Astrocyte (in vitro differentiated cells and primary cell): ENCODE measurements around the gene CTXND2.

Experiments used
- CTCF ChIP-seq: IDR thresholded peaks from 2 replicates; pipeline ENCODE4 v1.5.1; 2011; ENCODE audit warnings: low read depth, mild to moderate bottlenecking, inconsistent platforms, low read length, moderate library complexity; ENCODE audit not compliant: insufficient read depth
- EZH2 ChIP-seq: IDR thresholded peaks from 2 replicates; pipeline ENCODE4 v1.6.1; 2012; ENCODE audit warnings: mild to moderate bottlenecking, low read length, inconsistent platforms; ENCODE audit not compliant: insufficient read depth

DNA sequence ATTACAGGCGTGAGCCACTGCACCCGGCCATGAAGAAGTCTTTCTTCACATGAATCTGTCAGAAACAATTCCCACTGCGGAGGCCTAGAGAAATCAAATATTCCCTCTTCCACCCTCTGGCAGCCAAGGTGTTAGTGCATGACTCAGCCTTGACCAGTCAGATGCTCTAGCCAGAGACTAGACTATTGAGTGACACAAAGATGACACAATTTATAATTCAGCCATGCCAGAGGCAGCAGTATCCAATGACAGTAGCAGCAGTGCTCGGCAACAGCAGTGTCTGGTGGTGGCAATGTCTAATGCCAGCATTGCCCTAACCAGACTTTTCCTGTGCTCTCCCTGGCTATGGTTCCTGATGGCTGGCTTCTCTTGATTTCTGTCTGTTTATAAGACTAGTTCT is 8.7 kb downstream of the CTXND2 start:
- TF ChIP-seq CTCF, result no peak
- TF ChIP-seq EZH2, result no peak
